NCI-H748 treated with DMSO at 0.1 percent for 48 hours (cell line): ENCODE data around the gene MYZAP.
"Not testable (repeated sequence)": the region's sequence is repeated elsewhere in the genome, so short reads cannot be mapped to it uniquely, and the experiment has no call there.

Source experiments
- DNase-seq: peaks from one replicate; lab custom pipeline; 2025; lab: John Stamatoyannopoulos, UW

The MYZAP gene

DNA sequence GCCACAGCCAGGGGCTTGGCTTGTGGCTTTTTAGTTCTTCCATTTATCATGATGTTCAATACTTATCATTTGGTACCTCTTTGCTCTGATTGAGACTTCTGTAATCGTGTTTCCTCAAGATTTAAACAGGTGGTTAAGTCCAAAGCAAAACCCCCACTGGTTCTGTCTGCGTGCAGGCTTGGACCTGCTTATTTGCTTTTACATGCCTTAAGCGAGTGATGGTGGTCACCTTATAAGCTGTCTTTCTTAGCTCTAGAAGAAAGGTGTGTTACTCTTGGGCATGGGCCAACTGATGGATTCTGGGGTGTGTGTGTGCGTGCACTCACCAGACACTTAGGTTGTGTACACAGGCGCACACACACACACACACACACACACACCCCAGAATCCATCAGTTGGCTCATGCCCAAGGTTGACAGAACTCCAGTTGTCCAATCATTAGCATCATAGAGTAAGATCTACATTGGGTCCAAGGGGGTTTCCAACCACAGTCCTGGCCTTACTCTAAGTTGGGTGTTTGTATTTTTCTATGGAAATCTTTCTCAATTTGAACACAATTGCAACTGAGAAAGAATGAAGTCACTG, 1.2 kb downstream of the MYZAP start:
- DNase-seq = no peak

DNA sequence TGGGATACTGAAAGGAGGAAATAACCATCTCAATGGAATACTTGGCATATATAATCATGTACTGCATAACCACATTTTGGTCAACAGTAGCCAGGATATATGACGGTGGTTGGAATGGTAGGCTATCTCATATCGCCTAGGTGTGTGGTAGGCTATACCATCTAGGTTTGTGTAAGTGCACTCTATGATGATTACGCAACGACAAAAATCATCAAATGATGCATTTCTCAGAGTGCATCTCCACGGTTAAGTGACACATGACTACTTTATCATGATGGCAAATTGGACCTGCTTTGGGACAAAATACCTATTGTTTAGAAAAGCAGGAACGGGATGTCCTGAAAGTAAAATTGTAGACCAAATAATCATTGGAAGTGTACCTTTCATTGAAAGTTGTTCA, 2.8 kb downstream of the MYZAP start:
- no peak for DNase-seq

DNA sequence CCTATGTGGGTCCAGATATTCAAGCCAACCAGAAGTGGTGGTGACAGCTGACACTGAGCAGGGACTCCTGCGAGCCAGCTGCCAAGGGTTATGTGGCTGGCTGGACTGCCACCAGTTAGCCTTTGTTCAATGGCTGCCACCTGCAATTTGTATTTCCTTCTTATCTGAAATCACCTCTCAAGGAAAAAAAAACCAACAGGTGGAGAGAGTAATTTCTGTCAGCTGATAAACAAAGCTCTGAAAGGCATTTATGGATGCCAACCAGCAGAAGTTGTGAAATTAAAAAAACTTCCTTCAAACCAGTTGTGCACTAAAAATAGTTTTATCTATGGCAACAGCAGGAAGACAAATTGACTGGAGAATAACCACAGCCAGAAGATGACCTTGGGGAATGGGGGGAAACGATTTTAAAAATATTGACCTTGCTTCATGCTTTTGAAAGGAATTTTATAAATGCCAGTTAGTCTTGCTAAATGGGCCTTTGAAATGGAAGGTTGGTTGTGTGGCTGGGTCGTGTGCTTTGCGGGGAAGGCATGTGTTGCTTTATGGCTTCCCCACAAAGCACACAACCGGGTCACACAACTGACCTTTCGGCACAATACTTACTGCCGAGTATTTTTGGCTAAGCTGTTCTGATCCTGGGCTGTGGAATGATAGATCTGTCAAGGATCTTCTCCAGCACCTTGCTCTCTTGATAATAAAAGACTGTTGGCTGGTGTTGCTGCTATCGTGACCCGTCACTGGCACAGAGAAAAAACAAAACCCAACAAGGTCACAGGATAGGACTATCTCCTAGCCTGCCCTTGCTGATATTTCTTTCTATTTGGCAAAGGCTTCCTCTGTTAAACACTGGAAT, 3.5 kb downstream of the MYZAP start:
- no peak for DNase-seq

DNA sequence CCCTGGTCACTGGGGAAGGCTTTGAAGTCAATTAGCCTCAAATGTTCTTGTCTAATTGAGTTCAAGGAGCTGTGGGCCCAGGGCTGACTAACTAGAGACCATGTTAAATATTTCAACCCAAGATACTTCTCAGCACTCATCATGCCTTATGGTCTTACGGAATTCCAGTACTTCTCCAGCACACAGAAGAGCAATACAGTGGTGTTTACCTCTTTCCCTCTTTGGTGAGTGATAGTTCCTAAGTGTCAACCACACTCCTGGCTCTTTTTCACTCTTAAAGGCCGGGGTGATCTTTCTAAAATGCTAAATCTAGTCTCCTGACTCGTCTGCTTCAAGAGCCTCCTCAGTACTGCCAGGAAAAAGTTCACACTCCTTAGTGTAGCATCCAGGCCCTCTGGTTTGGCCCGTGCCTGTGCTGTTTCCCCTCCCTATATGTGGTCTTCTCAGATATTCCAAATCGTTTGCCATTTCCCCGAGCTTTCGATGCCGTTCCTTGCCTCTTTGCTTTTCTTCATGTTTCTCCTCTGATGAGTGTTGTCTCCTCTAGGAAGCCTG, 4.7 kb downstream of the MYZAP start:
- DNase-seq = no peak

GRCh38 chr15:57596978-57597377, 5.3 kb downstream of the MYZAP start:
- no peak for DNase-seq

DNA sequence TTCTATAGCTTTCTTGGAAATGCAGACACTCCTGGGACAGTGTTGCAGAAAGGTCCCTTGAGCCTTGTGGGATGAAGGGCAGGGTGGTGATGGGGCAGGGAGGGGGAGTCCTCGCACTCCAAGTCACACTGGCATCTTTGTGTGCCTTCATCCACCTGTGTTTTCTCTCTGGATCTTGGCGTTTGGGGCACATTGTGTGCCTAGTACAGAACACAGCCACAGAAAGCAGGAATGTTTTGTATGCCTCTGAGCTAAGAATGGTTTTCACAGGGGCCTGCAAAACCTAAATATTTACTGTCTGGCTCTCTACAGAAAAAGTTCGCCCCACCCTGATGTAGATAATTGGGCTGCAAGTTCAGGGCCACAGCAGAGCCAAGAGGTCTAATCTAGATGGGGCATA, 5.7 kb downstream of the MYZAP start:
- DNase-seq = no peak

GRCh38 chr15:57598346-57598745, 6.6 kb downstream of the MYZAP start:
- DNase-seq = no peak

GRCh38 chr15:57599296-57599810, 7.6 kb downstream of the MYZAP start:
- DNase-seq = no peak

- DNase-seq = no peak
Observed at GRCh38 chr15:57600197-57600596, 8.5 kb downstream of the MYZAP start.

DNA sequence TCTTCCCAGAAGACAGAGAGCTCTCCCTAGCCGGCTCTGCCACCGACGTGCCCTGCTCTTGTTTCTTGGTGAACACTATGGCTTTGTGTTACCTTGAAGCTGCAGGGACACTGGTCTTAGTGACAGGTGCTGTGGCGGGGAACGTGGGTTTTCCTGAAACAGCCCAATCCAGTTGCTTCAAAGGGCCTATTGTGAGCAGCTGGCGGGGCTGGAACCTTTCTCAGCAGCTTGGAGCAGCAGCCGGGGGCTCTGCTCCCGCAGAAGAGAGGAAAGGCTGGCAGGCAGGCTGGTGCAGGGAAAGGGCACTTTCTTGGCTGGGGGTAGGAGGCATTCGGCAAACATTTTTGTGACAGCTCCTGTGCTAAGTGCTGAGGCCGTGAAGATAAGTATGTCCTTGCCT, 12.8 kb downstream of the MYZAP start:
- no peak for DNase-seq

DNA sequence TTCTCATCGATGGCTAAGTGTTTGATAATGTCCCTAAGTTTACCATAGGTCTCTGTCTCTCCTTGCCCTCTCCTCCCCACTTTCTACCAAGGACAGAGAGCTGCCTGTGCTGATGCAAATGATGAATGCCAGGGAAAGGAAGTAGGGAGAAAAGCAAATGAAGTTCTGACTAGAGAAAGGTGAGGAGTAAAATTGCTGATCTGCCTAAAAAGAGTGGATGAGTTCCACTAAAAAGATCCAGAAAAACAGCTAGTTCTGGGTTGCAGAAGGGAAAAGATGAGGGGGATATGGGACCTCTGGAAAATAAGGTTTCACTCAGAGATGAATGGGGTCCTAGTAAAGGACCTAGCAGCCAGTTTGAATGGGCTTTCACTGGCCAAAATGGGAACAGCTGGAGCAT, 13.8 kb downstream of the MYZAP start:
- no peak for DNase-seq

- no peak for DNase-seq
Observed at GRCh38 chr15:57606048-57606447, 14.3 kb downstream of the MYZAP start.

GRCh38 chr15:57606816-57607215, 15.1 kb downstream of the MYZAP start:
- no peak for DNase-seq

DNA sequence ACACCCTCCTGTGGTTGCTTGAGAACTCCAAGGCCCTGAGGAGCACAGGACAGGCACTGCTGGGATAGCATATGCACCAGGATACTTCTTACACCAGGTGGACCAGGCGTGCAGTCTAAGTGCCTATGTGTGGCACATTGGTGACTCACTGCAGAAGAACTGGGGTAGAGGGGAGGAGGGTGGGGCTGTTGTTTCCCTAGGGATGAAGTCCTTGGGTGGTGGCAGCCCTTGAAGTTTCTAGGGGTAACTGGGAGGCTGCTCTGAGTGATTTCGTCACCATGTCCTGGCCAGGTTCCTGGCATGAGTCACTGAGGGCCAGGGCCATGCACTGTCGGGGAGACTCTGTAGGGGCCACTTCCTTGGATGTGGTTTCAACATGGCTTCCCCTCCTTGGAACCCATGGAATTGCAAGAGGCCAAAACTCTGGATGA, 15.9 kb downstream of the MYZAP start:
- no peak for DNase-seq

DNA sequence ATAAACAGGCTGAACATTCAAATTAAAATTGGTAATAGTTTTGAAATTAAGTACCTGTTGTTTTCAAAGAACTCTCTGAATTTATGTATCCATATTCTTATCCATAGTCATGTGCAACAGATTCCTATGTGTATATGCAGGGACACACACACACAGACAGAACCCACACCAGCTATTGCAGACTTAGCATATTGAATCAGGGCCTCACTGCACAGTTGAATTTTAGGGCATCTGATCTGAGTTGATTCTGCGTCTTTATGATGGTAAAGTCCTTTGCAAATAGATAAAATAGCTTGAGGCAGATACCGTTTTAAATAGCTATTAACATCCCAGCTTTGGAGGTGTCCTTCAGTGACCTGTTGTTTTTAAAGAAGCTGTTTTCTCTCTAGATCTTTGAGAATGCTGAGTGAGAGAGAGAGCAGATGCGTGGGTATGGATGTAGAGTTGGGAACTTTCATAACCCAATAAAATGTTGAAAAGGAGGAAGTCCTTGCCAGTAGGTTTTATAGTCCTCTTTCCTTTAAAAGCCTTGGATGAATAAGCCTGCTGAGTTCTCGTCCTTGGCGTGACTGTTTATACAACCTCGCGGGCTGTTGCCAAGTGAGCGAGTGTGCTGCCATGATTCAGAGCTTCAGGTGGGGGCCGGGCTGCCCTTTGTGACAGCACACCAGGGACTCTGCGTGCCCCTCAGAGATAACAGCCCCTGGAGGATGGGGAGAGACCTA, 18.3 kb downstream of the MYZAP start:
- DNase-seq = no peak

DNA sequence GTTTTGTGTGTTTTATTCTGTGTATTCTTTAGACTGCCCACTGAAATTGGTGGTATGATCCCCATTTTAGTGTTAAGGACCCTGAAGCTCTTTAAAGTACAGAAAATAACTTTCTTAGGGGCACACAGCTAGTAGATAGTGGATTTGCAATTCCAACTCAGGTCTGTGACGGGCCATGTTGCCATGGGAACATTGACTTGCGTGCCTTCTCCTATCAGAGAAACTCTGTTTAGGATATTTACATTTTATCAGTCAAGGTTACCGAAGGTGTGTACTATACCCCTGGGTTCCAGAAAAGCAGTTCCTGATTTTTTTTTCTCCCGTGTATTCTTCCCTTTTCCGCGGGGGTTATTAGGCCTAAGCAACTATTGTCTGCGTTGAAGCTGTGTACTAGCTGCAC, 19.4 kb downstream of the MYZAP start:
- no peak for DNase-seq

DNA sequence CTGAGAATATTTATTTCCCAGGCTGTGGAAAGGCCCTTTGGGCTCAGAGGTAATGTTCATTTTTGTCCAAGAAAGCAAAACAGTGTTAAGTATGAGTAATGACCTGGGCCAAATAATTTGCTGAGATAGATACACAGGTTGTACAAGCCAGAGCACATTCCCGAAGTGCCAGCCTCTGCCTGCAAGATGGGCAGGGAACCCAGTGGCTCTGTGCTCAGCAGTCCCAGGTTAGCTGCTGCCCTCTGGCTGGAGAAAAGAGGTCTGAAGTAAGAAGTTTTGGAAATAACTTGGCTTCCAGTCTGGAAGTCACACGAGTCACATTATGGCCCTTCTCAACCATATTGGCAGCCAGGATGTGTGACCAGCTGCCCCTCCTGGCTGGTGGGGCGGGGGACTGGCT, 20.2 kb downstream of the MYZAP start:
- DNase-seq = no peak

GRCh38 chr15:57614241-57614640, 22.5 kb downstream of the MYZAP start:
- DNase-seq = no peak

- not testable (repeated sequence) for DNase-seq
Observed at GRCh38 chr15:57615951-57616496, 24.3 kb downstream of the MYZAP start.

GRCh38 chr15:57618325-57618724, 26.6 kb downstream of the MYZAP start:
- no peak for DNase-seq

GRCh38 chr15:57619746-57620145, 28.0 kb downstream of the MYZAP start:
- no peak for DNase-seq

DNA sequence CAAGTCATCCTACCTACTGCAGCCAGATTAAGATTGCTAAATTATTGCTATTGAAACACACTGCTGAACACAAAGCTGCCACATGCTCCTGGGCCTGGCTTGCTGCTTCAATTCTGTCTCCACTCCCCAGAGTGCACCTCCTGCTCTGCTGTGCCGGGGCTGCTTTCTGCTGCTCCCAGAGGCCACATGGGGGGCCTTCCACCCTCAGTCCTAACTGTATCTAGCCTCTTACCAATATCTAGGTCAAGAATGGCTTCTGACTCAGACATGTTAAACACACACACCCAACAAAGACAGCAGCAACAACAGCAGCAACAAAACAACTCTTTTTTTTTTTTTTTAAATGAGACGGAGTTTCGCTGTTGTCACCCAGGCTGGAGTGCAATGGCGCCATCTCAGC, 33.0 kb downstream of the MYZAP start:
- no peak for DNase-seq
